ENCODE results near the gene SETBP1.

The SETBP1 gene

GRCh38 chr18:44951748-44952147 is 271.1 kb downstream of the SETBP1 start:
- TF ChIP-seq CREB5 (CRISPR knock-in tag; IDR thresholded peaks at IDR 0.05; ENCODE audit: low read depth) (no peak), POU6F1 (CRISPR knock-in tag; IDR thresholded peaks at IDR 0.05; ENCODE audit: borderline replicate concordance, low read depth) (no peak)
- ATAC-seq: no peak

GRCh38 chr18:44954257-44954656 is 273.6 kb downstream of the SETBP1 start:
- TF ChIP-seq BACH2 (CRISPR knock-in tag; IDR thresholded peaks at IDR 0.05; ENCODE audit: borderline replicate concordance): no peak
- TF ChIP-seq PPARA (CRISPR knock-in tag; IDR thresholded peaks at IDR 0.05; ENCODE audit: borderline replicate concordance): no peak
- no peak for TF ChIP-seq CREB5 (CRISPR knock-in tag; IDR thresholded peaks at IDR 0.05; ENCODE audit: low read depth)
- TF ChIP-seq ZFP3 (CRISPR knock-in tag; IDR thresholded peaks at IDR 0.05): no peak
- TF ChIP-seq ZNF70 (CRISPR knock-in tag; IDR thresholded peaks at IDR 0.05): no peak
- no peak for TF ChIP-seq CSRNP3 (CRISPR knock-in tag; IDR thresholded peaks at IDR 0.05)
- no peak for TF ChIP-seq SNAI2 (CRISPR knock-in tag; IDR thresholded peaks at IDR 0.05)
- TF ChIP-seq ZFP30 (CRISPR knock-in tag; IDR thresholded peaks at IDR 0.05): no peak
- no peak for TF ChIP-seq PATZ1 (CRISPR knock-in tag; IDR thresholded peaks at IDR 0.05; ENCODE audit: borderline replicate concordance)
- no peak for TF ChIP-seq TOX (CRISPR knock-in tag; IDR thresholded peaks at IDR 0.05; ENCODE audit: borderline replicate concordance)
- no peak for TF ChIP-seq ESRRG (CRISPR knock-in tag; IDR thresholded peaks at IDR 0.05)
- no peak for TF ChIP-seq ARNTL (CRISPR knock-in tag; IDR thresholded peaks at IDR 0.05; ENCODE audit: borderline replicate concordance, low read depth)
- no peak for TF ChIP-seq ZNF8 (CRISPR knock-in tag; IDR thresholded peaks at IDR 0.05)
- TF ChIP-seq, protein P1, sequence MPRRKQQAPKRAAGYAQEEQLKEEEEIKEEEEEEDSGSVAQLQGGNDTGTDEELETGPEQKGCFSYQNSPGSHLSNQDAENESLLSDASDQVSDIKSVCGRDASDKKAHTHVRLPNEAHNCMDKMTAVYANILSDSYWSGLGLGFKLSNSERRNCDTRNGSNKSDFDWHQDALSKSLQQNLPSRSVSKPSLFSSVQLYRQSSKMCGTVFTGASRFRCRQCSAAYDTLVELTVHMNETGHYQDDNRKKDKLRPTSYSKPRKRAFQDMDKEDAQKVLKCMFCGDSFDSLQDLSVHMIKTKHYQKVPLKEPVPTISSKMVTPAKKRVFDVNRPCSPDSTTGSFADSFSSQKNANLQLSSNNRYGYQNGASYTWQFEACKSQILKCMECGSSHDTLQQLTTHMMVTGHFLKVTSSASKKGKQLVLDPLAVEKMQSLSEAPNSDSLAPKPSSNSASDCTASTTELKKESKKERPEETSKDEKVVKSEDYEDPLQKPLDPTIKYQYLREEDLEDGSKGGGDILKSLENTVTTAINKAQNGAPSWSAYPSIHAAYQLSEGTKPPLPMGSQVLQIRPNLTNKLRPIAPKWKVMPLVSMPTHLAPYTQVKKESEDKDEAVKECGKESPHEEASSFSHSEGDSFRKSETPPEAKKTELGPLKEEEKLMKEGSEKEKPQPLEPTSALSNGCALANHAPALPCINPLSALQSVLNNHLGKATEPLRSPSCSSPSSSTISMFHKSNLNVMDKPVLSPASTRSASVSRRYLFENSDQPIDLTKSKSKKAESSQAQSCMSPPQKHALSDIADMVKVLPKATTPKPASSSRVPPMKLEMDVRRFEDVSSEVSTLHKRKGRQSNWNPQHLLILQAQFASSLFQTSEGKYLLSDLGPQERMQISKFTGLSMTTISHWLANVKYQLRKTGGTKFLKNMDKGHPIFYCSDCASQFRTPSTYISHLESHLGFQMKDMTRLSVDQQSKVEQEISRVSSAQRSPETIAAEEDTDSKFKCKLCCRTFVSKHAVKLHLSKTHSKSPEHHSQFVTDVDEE (CRISPR knock-in tag; IDR thresholded peaks at IDR 0.05): no peak
- no peak for TF ChIP-seq TCF4 (CRISPR knock-in tag; IDR thresholded peaks at IDR 0.05; ENCODE audit: borderline replicate concordance)
- ATAC-seq: no peak

DNA sequence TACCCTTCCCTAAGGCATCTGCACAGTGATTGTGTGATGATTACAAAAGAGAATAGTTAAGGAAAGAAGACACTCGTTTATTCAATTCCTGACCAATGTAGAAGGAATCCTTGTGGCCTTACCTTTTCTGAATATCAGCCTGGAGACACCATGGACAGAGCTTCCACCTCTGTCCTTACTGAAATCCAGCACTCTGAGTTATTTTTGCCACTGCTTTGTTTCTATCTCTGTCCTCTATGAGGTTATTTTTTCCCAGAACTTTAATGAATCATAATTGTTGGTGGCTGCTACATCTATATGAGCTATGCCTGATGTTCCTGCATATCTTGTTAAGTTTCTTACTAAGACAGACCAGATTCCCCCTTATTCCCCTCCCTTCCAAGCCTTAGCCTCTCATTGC is 275.1 kb downstream of the SETBP1 start:
- TF ChIP-seq, protein P1 (CRISPR knock-in tag; IDR thresholded peaks at IDR 0.05): no peak
- ATAC-seq: no peak

All from SK-N-SH treated with all-trans-retinoic acid at 6 μM for 48 hours (cell line).